ENCODE measurements around the gene LRRC4. TPM values are rescaled to one million over a fixed set of nuclear protein-coding genes. Genes with fewer than 3 reads are reported as not detected.

The LRRC4 gene
- total RNA-seq, 2 experiments from 2014 or later = not detected

GRCh38 chr7:128010391-128011127 is 20.7 kb downstream of the LRRC4 start:
- Mint-ChIP-seq H3K4me3 (no peak overlapping the region), H3K27me3 (no peaks in the 10 kb centered on the region), H3K36me3 (ENCODE audit: low read depth) (peaks cover 8% of the 10 kb centered on the region), H3K4me1 (ENCODE audit: low read depth) (no peaks in the 10 kb centered on the region), H3K27ac (no peak overlapping the region), H3K9me3 (no peaks in the 10 kb centered on the region)
- CTCF ChIA-PET = interaction anchor here (1.4 to 2.1 kb wide), 2 partner anchors 9 to 302 kb away, joined by 5 to 6 read pairs; no protein-coding TSS in a partner anchor
- DNase-seq = peak; percentile 9
- TF ChIP-seq CTCF (IDR thresholded peaks at IDR 0.05) = no peak
- POLR2A ChIA-PET = no interaction called here
- ATAC-seq = peak; percentile 42
- intact Hi-C loops (cut with micrococcal nuclease) = no loop called here

GRCh38 chr7:128008744-128009143 is 22.5 kb downstream of the LRRC4 start:
- Mint-ChIP-seq H3K36me3 (ENCODE audit: low read depth) (peaks cover 8% of the 10 kb centered on the region), H3K27ac (no peak overlapping the region), H3K4me1 (ENCODE audit: low read depth) (peaks cover 4% of the 10 kb centered on the region), H3K4me3 (no peak overlapping the region), H3K9me3 (no peaks in the 10 kb centered on the region), H3K27me3 (no peaks in the 10 kb centered on the region)
- ATAC-seq (no peak), DNase-seq (no peak)
- ChIA-PET POLR2A (no interaction called here), CTCF (no interaction called here)
- intact Hi-C loops (cut with micrococcal nuclease) = no loop called here
- no peak for TF ChIP-seq CTCF (IDR thresholded peaks at IDR 0.05)

GRCh38 chr7:128008141-128008540 is 23.1 kb downstream of the LRRC4 start:
- peaks cover 5% of the 10 kb centered on the region for H3K36me3 Mint-ChIP-seq (ENCODE audit: low read depth)
- CTCF ChIA-PET = no interaction called here
- intact Hi-C loops (cut with micrococcal nuclease) = no loop called here

GRCh38 chr7:128007303-128007680 is 23.9 kb downstream of the LRRC4 start:
- no peak for ATAC-seq
- Mint-ChIP-seq H3K4me1 (ENCODE audit: low read depth) (peaks cover 13% of the 10 kb centered on the region), H3K27ac (no peak overlapping the region), H3K4me3 (no peak overlapping the region), H3K9me3 (no peaks in the 10 kb centered on the region), H3K27me3 (no peaks in the 10 kb centered on the region), H3K36me3 (ENCODE audit: low read depth) (peaks cover 5% of the 10 kb centered on the region)
- TF ChIP-seq CTCF (IDR thresholded peaks at IDR 0.05) = no peak
- POLR2A ChIA-PET = no interaction called here
- intact Hi-C loops (cut with micrococcal nuclease) = no loop called here
- CTCF ChIA-PET = interaction anchor here (0.7 kb wide), 1 partner anchor 28 kb away, joined by 3 read pairs; no protein-coding TSS in a partner anchor
- DNase-seq = no peak

More at GRCh38 chr7:128008141-128008540, 23.1 kb downstream of the LRRC4 start:
- H3K27me3 Mint-ChIP-seq = no peaks in the 10 kb centered on the region
- peaks cover 10% of the 10 kb centered on the region for H3K4me1 Mint-ChIP-seq (ENCODE audit: low read depth)
- no peak for TF ChIP-seq CTCF (IDR thresholded peaks at IDR 0.05)
- H3K9me3 Mint-ChIP-seq = no peaks in the 10 kb centered on the region
- H3K4me3 Mint-ChIP-seq = no peak overlapping the region
- ATAC-seq (no peak), DNase-seq (no peak)
- H3K27ac Mint-ChIP-seq = no peak overlapping the region
- POLR2A ChIA-PET = no interaction called here

GRCh38 chr7:128006550-128007302 is 24.5 kb downstream of the LRRC4 start:
- ATAC-seq (no peak), DNase-seq (no peak)
- Mint-ChIP-seq H3K9me3 (no peaks in the 10 kb centered on the region), H3K27me3 (no peaks in the 10 kb centered on the region), H3K36me3 (ENCODE audit: low read depth) (peaks cover 5% of the 10 kb centered on the region), H3K27ac (no peak overlapping the region), H3K4me1 (ENCODE audit: low read depth) (peaks cover 13% of the 10 kb centered on the region), H3K4me3 (no peak overlapping the region)
- TF ChIP-seq CTCF (IDR thresholded peaks at IDR 0.05) = no peak
- ChIA-PET POLR2A (no interaction called here), CTCF (interaction anchor here (0.7 kb wide), 1 partner anchor 29 kb away, joined by 3 read pairs; no protein-coding TSS in a partner anchor)
- intact Hi-C loops (cut with micrococcal nuclease) = no loop called here
